ENCODE measurements around the gene CMBL. TPM values are rescaled to one million over a fixed set of nuclear protein-coding genes. Genes with fewer than 3 reads are reported as not detected.

The CMBL gene
- total RNA-seq, 1 experiment from 2014 or later, result 43.2 TPM

- ChIA-PET CTCF (no interaction called here), POLR2A (no interaction called here)
Observed at GRCh38 chr5:10329820-10330481, 22.2 kb upstream of the CMBL start.

GRCh38 chr5:10329446-10329819 lies 21.7 kb upstream of the CMBL start:
- DNase-seq (ENCODE audit: low read depth, low spot score), result no peak
- no TSS peak for BruUV-seq (replicated peaks)
- TF ChIP-seq TCF7L2 (IDR thresholded peaks at IDR 0.05; ENCODE audit: low read depth, low read length), result no peak
- TF ChIP-seq POLR2AphosphoS5 (IDR thresholded peaks at IDR 0.05; ENCODE audit: low read depth, low read length), result no peak
- no peak for TF ChIP-seq REST (IDR thresholded peaks at IDR 0.05; ENCODE audit: insufficient read depth in 1 of 2, low read depth in 2 of 2, low read length in 1 of 2)
- no peak for TF ChIP-seq CTCF (IDR thresholded peaks at IDR 0.05)
- in situ Hi-C loops (cut with HindIII; ENCODE audit: low pct_unique_long_range_greater_than_20kb, low sequenced_read_pairs) (no loop called here), intact Hi-C loops (cut with micrococcal nuclease; ENCODE audit: unreplicated experiment) (no loop called here)
- Histone ChIP-seq H3K4me3 (ENCODE audit: low read depth in 2 of 2, low read length in 2 of 2) (no peak overlapping the region), H3K9me3 (ENCODE audit: control insufficient read depth, insufficient read depth, low read depth, low read length) (no peaks in the 10 kb centered on the region), H3K36me3 (ENCODE audit: control insufficient read depth, insufficient read depth, low read length) (no peaks in the 10 kb centered on the region), H3K4me1 (ENCODE audit: control insufficient read depth, insufficient read depth, low read length) (peaks cover 26% of the 10 kb centered on the region), H3K27ac (ENCODE audit: low read length) (no peak overlapping the region), H3K27me3 (ENCODE audit: control insufficient read depth, insufficient read depth, low read length) (no peaks in the 10 kb centered on the region)
- ChIA-PET CTCF (no interaction called here), POLR2A (interaction anchor here (0.6 kb wide), 1 partner anchor 19 kb away, joined by 4 read pairs; no protein-coding TSS in a partner anchor)
- ATAC-seq, result no peak

More at GRCh38 chr5:10329820-10330481, 22.2 kb upstream of the CMBL start:
- BruUV-seq (replicated peaks), result no TSS peak
- Histone ChIP-seq H3K9me3 (ENCODE audit: control insufficient read depth, insufficient read depth, low read depth, low read length) (no peaks in the 10 kb centered on the region), H3K4me3 (ENCODE audit: low read depth in 2 of 2, low read length in 2 of 2) (no peak overlapping the region), H3K36me3 (ENCODE audit: control insufficient read depth, insufficient read depth, low read length) (no peaks in the 10 kb centered on the region), H3K4me1 (ENCODE audit: control insufficient read depth, insufficient read depth, low read length) (peaks cover 26% of the 10 kb centered on the region), H3K27ac (ENCODE audit: low read length) (0 out of 2 replicates have a peak overlapping the region, but pooled peaks have one; percentile 31), H3K27me3 (ENCODE audit: control insufficient read depth, insufficient read depth, low read length) (no peaks in the 10 kb centered on the region)
- DNase-seq (ENCODE audit: low read depth, low spot score), result no peak
- TF ChIP-seq TCF7L2 (IDR thresholded peaks at IDR 0.05; ENCODE audit: low read depth, low read length) (no peak), SIN3A (IDR thresholded peaks at IDR 0.05; ENCODE audit: borderline replicate concordance, insufficient read depth, low read depth, low read length) (no peak), CTCF (IDR thresholded peaks at IDR 0.05) (no peak), REST (IDR thresholded peaks at IDR 0.05; ENCODE audit: insufficient read depth in 1 of 2, low read depth in 2 of 2, low read length in 1 of 2) (no peak), POLR2AphosphoS5 (IDR thresholded peaks at IDR 0.05; ENCODE audit: low read depth, low read length) (no peak)
- no peak for ATAC-seq
- in situ Hi-C loops (cut with HindIII; ENCODE audit: low pct_unique_long_range_greater_than_20kb, low sequenced_read_pairs) (no loop called here), intact Hi-C loops (cut with micrococcal nuclease; ENCODE audit: unreplicated experiment) (no loop called here)
